G401.6 (cell line): ENCODE measurements around the gene SPCS1.
"Not testable (repeated sequence)": the region's sequence is repeated elsewhere in the genome, so short reads cannot be mapped to it uniquely, and the experiment has no call there.

ENCODE experiments used
- FAIRE-seq: peaks from 2 replicates; lab custom pipeline; 2012; peaks lifted over from hg19 to GRCh38; lab: Jason Lieb, UNC

The SPCS1 gene

GRCh38 chr3:52695798-52696671 lies 9.9 kb upstream of the SPCS1 start:
- FAIRE-seq: no peak

- FAIRE-seq: peak; percentile 19
Observed at GRCh38 chr3:52696830-52697631, 8.9 kb upstream of the SPCS1 start.

GRCh38 chr3:52697632-52697965 lies 8.3 kb upstream of the SPCS1 start:
- no peak for FAIRE-seq

GRCh38 chr3:52703341-52703740 lies 2.6 kb upstream of the SPCS1 start:
- no peak for FAIRE-seq

GRCh38 chr3:52704611-52705437 lies 1.1 kb upstream of the SPCS1 start:
- FAIRE-seq: no peak

- FAIRE-seq: no peak
Observed at GRCh38 chr3:52705438-52705687, 543 bp upstream of the SPCS1 start.

GRCh38 chr3:52707585-52707984 lies 1.7 kb downstream of the SPCS1 start:
- no peak for FAIRE-seq

GRCh38 chr3:52710512-52710911 lies 4.6 kb downstream of the SPCS1 start:
- no peak for FAIRE-seq

- no peak for FAIRE-seq
Observed at GRCh38 chr3:52712291-52713212, 6.6 kb downstream of the SPCS1 start.

GRCh38 chr3:52714335-52715302 lies 8.7 kb downstream of the SPCS1 start:
- no peak for FAIRE-seq

- FAIRE-seq: no peak
Observed at GRCh38 chr3:52715714-52716305, 9.9 kb downstream of the SPCS1 start.

GRCh38 chr3:52719618-52720017 lies 13.7 kb downstream of the SPCS1 start:
- no peak for FAIRE-seq

- no peak for FAIRE-seq
Observed at GRCh38 chr3:52721002-52721729, 15.3 kb downstream of the SPCS1 start.

GRCh38 chr3:52721730-52722008 lies 15.8 kb downstream of the SPCS1 start:
- FAIRE-seq: no peak

- FAIRE-seq: no peak
Observed at GRCh38 chr3:52722491-52722890, 16.6 kb downstream of the SPCS1 start.

- no peak for FAIRE-seq
Observed at GRCh38 chr3:52723935-52724334, 18.0 kb downstream of the SPCS1 start.

GRCh38 chr3:52724511-52724910 lies 18.6 kb downstream of the SPCS1 start:
- no peak for FAIRE-seq

- not testable (repeated sequence) for FAIRE-seq
Observed at GRCh38 chr3:52728753-52729152, 22.8 kb downstream of the SPCS1 start.

- FAIRE-seq: no peak
Observed at GRCh38 chr3:52730681-52731080, 24.8 kb downstream of the SPCS1 start.

GRCh38 chr3:52731590-52731989 lies 25.7 kb downstream of the SPCS1 start:
- FAIRE-seq: no peak
